ENCODE measurements around the gene RFX7. TPM values are rescaled to one million over a fixed set of nuclear protein-coding genes. Genes with fewer than 3 reads are reported as not detected.
"Not testable (repeated sequence)": the region's sequence is repeated elsewhere in the genome, so short reads cannot be mapped to it uniquely, and the experiment has no call there.

The RFX7 gene
- total RNA-seq, 1 experiment from 2014 or later, result 18.1 TPM

GRCh38 chr15:56261854-56262509 is 18.3 kb upstream of the RFX7 start:
- Histone ChIP-seq H3K4me2 (ENCODE audit: low read length) (no peak overlapping the region), H3K79me2 (ENCODE audit: insufficient read depth, low read length) (no peaks in the 10 kb centered on the region), H3K4me1 (ENCODE audit: control insufficient read depth in 1 of 2, insufficient read depth in 2 of 2, low read length in 2 of 2) (peaks cover 0 to 8% of the 10 kb centered on the region in 2 experiments; a peak in 1 of 4 replicates), H3K9me2 (ENCODE audit: insufficient read depth) (no peaks in the 10 kb centered on the region), H3K27ac (ENCODE audit: low read depth, low read length) (no peak overlapping the region), H3K36me3 (ENCODE audit: control insufficient read depth in 1 of 2, insufficient read depth in 2 of 2, low read length in 2 of 2) (no peaks in the 10 kb centered on the region), H3K27me3 (ENCODE audit: insufficient read depth, low read length) (no peaks in the 10 kb centered on the region), H2AFZ (ENCODE audit: low read depth, low read length, poor library complexity, severe bottlenecking) (no peak overlapping the region), H3K9ac (ENCODE audit: low read length) (no peak overlapping the region), H3K4me3 (replicated peaks in 1 of 2; ENCODE audit: low read depth in 1 of 2, low read length in 2 of 2) (no peak overlapping the region), H4K20me1 (ENCODE audit: insufficient read depth) (no peaks in the 10 kb centered on the region), H3K9me3 (ENCODE audit: control insufficient read depth in 1 of 2, insufficient read depth in 1 of 2, low read depth in 1 of 2, low read length in 2 of 2) (no peaks in the 10 kb centered on the region; a peak in 1 of 4 replicates)
- no TSS peak for BruUV-seq (replicated peaks)
- RAD21 ChIA-PET (ENCODE audit: low non-redundant PET in 1 of 2, low total read pairs in 2 of 2, uncharacterized antibody in 2 of 2, unreplicated experiment in 2 of 2), result no interaction called here
- POLR2A ChIA-PET, result interaction anchor here (1.0 kb wide), 1 partner anchor 9 kb away, joined by 3 read pairs; no protein-coding TSS in a partner anchor
- DNase-seq (ENCODE audit: low read depth, low spot score) (no peak), ATAC-seq (no peak)
- CTCF ChIA-PET, result interaction anchor here (2.0 to 2.1 kb wide), 2 partner anchors 10 to 13 kb away, joined by 6 to 10 read pairs; no protein-coding TSS in a partner anchor
- intact Hi-C loops (cut with micrococcal nuclease), result no loop called here
- TF ChIP-seq ZNF274 (IDR thresholded peaks at IDR 0.05; ENCODE audit: low read depth, low read length) (no peak), CEBPB (IDR thresholded peaks at IDR 0.05; ENCODE audit: low read depth) (no peak), CTCF (IDR thresholded peaks at IDR 0.05 in 2 of 3, conservative IDR thresholded peaks at IDR 0.05 in 1 of 3; ENCODE audit: borderline replicate concordance in 1 of 3, insufficient read depth in 1 of 3, low read depth in 2 of 3, low read length in 2 of 3) (no peak), MAX (IDR thresholded peaks at IDR 0.05) (no peak), REST (IDR thresholded peaks at IDR 0.05; ENCODE audit: low read depth) (no peak), RAD21 (IDR thresholded peaks at IDR 0.05; ENCODE audit: low read depth) (no peak)

- H3K4me2 ChIP-seq (ENCODE audit: low read length); H3K27ac ChIP-seq (ENCODE audit: low read depth, low read length); H3K9ac ChIP-seq (ENCODE audit: low read length); H3K9me3 ChIP-seq (ENCODE audit: control insufficient read depth in 1 of 2, insufficient read depth in 1 of 2, low read depth in 1 of 2, low read length in 2 of 2); H3K4me1 ChIP-seq (ENCODE audit: control insufficient read depth in 1 of 2, insufficient read depth in 2 of 2, low read length in 2 of 2); H3K4me3 ChIP-seq (replicated peaks in 1 of 2; ENCODE audit: low read depth in 1 of 2, low read length in 2 of 2); BruUV-seq (replicated peaks); H3K79me2 ChIP-seq (ENCODE audit: insufficient read depth, low read length); POLR2A ChIA-PET; ATAC-seq; CTCF ChIA-PET; H2AFZ ChIP-seq (ENCODE audit: low read depth, low read length, poor library complexity, severe bottlenecking); H4K20me1 ChIP-seq (ENCODE audit: insufficient read depth); H3K27me3 ChIP-seq (ENCODE audit: insufficient read depth, low read length); DNase-seq (ENCODE audit: low read depth, low spot score); RAD21 ChIA-PET (ENCODE audit: low non-redundant PET in 1 of 2, low total read pairs in 2 of 2, uncharacterized antibody in 2 of 2, unreplicated experiment in 2 of 2); H3K9me2 ChIP-seq (ENCODE audit: insufficient read depth); H3K36me3 ChIP-seq (ENCODE audit: control insufficient read depth in 1 of 2, insufficient read depth in 2 of 2, low read length in 2 of 2); intact Hi-C loops (cut with micrococcal nuclease): not testable (repeated sequence)
Observed at GRCh38 chr15:56257306-56257705, 13.6 kb upstream of the RFX7 start.
